Measurements from ENCODE around the gene MRPS2. TPM values are rescaled to one million over a fixed set of nuclear protein-coding genes. Genes with fewer than 3 reads are reported as not detected.
A peak's percentile ranks its signal among the peaks of the same experiment; 100 is the strongest.

MRPS2 gene
- total RNA-seq, 1 experiment from 2014 or later = 77.6 TPM

- H3K36me3 Mint-ChIP-seq = peaks cover 25% of the 10 kb centered on the region
- peaks cover 16% of the 10 kb centered on the region; the same call in 1 of the 2 replicates for H3K4me1 Mint-ChIP-seq
- peak overlapping the region; percentile 49; the same call in 1 of the 2 replicates for H3K27ac Mint-ChIP-seq
- peak overlapping the region; percentile 66 for H3K4me3 Mint-ChIP-seq
- DNase-seq (ENCODE audit: low spot score) (no peak), ATAC-seq (no peak)
- TF ChIP-seq NR1H2 (CRISPR knock-in tag; IDR thresholded peaks at IDR 0.05) (no peak), E2F4 (CRISPR knock-in tag; IDR thresholded peaks at IDR 0.05; ENCODE audit: borderline replicate concordance, low read depth) (no peak), ZSCAN18 (CRISPR knock-in tag; IDR thresholded peaks at IDR 0.05) (no peak), MYBL2 (CRISPR knock-in tag; IDR thresholded peaks at IDR 0.05) (no peak), AFF4 (CRISPR knock-in tag; IDR thresholded peaks at IDR 0.05; ENCODE audit: borderline replicate concordance) (no peak), GTF2I (CRISPR knock-in tag; conservative IDR thresholded peaks at IDR 0.05) (no peak), ZNF416 (CRISPR knock-in tag; IDR thresholded peaks at IDR 0.05) (no peak), ATF2 (CRISPR knock-in tag; IDR thresholded peaks at IDR 0.05; ENCODE audit: borderline replicate concordance, low read depth) (no peak), JUN (CRISPR knock-in tag; IDR thresholded peaks at IDR 0.05) (no peak), CREB1 (CRISPR knock-in tag; IDR thresholded peaks at IDR 0.05) (no peak)
- TF ChIP-seq, protein P1, sequence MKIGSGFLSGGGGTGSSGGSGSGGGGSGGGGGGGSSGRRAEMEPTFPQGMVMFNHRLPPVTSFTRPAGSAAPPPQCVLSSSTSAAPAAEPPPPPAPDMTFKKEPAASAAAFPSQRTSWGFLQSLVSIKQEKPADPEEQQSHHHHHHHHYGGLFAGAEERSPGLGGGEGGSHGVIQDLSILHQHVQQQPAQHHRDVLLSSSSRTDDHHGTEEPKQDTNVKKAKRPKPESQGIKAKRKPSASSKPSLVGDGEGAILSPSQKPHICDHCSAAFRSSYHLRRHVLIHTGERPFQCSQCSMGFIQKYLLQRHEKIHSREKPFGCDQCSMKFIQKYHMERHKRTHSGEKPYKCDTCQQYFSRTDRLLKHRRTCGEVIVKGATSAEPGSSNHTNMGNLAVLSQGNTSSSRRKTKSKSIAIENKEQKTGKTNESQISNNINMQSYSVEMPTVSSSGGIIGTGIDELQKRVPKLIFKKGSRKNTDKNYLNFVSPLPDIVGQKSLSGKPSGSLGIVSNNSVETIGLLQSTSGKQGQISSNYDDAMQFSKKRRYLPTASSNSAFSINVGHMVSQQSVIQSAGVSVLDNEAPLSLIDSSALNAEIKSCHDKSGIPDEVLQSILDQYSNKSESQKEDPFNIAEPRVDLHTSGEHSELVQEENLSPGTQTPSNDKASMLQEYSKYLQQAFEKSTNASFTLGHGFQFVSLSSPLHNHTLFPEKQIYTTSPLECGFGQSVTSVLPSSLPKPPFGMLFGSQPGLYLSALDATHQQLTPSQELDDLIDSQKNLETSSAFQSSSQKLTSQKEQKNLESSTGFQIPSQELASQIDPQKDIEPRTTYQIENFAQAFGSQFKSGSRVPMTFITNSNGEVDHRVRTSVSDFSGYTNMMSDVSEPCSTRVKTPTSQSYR (CRISPR knock-in tag; IDR thresholded peaks at IDR 0.05) = no peak
- TF ChIP-seq, protein P2, sequence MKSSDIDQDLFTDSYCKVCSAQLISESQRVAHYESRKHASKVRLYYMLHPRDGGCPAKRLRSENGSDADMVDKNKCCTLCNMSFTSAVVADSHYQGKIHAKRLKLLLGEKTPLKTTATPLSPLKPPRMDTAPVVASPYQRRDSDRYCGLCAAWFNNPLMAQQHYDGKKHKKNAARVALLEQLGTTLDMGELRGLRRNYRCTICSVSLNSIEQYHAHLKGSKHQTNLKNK (CRISPR knock-in tag; IDR thresholded peaks at IDR 0.05) = no peak
- TF ChIP-seq, protein P3, sequence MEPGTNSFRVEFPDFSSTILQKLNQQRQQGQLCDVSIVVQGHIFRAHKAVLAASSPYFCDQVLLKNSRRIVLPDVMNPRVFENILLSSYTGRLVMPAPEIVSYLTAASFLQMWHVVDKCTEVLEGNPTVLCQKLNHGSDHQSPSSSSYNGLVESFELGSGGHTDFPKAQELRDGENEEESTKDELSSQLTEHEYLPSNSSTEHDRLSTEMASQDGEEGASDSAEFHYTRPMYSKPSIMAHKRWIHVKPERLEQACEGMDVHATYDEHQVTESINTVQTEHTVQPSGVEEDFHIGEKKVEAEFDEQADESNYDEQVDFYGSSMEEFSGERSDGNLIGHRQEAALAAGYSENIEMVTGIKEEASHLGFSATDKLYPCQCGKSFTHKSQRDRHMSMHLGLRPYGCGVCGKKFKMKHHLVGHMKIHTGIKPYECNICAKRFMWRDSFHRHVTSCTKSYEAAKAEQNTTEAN (CRISPR knock-in tag; IDR thresholded peaks at IDR 0.05) = no peak
- TF ChIP-seq, protein P4, sequence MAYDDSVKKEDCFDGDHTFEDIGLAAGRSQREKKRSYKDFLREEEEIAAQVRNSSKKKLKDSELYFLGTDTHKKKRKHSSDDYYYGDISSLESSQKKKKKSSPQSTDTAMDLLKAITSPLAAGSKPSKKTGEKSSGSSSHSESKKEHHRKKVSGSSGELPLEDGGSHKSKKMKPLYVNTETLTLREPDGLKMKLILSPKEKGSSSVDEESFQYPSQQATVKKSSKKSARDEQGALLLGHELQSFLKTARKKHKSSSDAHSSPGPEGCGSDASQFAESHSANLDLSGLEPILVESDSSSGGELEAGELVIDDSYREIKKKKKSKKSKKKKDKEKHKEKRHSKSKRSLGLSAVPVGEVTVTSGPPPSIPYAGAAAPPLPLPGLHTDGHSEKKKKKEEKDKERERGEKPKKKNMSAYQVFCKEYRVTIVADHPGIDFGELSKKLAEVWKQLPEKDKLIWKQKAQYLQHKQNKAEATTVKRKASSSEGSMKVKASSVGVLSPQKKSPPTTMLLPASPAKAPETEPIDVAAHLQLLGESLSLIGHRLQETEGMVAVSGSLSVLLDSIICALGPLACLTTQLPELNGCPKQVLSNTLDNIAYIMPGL (CRISPR knock-in tag; IDR thresholded peaks at IDR 0.05) = no peak
- no peaks in the 10 kb centered on the region for H3K9me3 Mint-ChIP-seq
- no peaks in the 10 kb centered on the region; the same call in 1 of the 2 replicates for H3K27me3 Mint-ChIP-seq (ENCODE audit: low read depth)
- ChIA-PET POLR2A (no interaction called here), CTCF (no interaction called here)
These were observed 18.3 kb upstream of the MRPS2 start for GRCh38 chr9:135482015-135482754.

Data from WTC11 (cell line).